HG02870 (cell line): ENCODE measurements around the gene ZNF768.
"Not testable (repeated sequence)": the region's sequence is repeated elsewhere in the genome, so short reads cannot be mapped to it uniquely, and the experiment has no call there.

Source experiments
- ATAC-seq: cut with Tn5 transposase; IDR thresholded peaks from one replicate; pipeline ENCODE4 v1.9.1; 2021; ENCODE audit warnings: mild to moderate bottlenecking, moderate library complexity; ENCODE audit not compliant: unreplicated experiment

ZNF768 gene

GRCh38 chr16:30511509-30511908 is 14.9 kb downstream of the ZNF768 start:
- no peak for ATAC-seq

DNA sequence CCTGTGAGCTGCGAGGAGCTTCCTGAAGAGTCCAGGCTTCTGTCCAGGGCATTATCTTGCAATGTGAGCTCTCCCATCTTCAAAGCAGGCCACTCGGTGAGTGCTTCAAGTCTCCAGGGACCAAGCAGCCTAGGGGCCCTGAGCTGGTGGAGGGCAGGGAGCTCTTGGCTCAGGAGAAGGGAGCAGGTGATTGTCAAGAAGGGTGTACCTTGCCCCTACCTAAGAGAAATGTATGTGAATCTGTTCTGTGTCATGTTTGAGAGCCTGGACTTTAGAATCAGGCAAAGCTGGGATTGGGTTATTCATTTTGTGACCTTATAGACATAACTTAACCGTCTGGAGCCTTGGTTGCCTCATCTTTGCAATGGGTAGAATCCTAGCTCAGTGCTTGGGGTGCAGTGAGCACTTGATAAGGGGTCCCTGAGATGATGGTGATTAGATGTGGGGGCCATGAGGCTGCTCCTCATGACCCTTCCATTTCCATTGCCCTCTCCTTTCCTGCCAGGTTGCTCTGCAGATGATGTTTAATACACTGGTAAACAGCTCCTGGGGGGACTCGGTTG is 15.9 kb downstream of the ZNF768 start:
- no peak for ATAC-seq

DNA sequence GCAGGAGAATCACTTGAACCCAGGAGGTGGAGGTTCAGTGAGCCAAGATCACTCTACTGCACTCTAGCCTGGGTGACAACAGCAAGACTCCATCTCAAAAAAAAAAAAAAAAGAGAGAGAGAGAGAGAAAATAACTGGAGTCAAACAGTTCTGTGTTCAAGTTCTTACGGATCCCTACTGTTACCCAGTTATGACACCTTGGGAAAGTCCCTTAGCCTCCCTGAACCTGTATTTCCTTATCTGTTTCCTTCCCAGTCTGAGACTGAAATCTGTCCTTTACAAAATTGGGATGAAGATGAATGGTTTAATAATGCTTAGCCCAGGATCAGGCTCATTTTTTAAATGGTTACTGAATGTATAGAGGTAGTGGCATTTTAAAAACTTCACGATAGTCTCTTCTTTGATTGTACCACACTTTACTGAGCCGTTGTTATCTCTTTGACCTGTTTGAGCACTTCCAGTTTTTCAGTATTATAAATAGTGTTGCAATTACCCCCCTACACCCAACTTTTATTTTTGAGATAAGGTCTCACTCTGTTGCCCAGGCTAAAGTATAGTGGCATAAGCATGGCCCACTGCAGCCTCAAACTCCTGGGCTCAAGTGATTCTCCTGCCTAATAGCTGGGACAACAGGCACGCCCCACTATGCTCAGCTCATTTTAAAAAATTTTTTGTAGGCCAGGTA is 17.1 kb downstream of the ZNF768 start:
- ATAC-seq: no peak

- ATAC-seq: no peak
Measured at GRCh38 chr16:30503403-30504296, 22.7 kb downstream of the ZNF768 start.

DNA sequence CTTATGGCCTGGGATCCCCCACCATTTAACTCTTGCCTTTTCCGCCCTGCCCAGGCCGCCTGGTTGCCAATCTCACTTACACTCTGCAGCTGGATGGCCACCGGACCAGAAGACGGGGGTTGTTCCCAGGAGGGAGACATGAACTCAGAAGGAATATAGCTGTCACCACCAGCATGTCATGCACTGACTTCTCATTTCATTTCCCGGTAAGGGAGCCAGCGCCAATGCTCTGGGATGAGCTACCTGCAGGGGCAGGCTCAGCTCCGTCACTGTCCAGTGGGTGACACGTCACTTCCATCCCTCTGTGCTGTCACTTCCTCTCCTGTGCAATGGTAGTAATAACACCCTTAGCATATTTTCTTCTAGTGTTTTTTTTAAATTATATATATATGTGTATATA is 27.1 kb downstream of the ZNF768 start:
- ATAC-seq: no peak

DNA sequence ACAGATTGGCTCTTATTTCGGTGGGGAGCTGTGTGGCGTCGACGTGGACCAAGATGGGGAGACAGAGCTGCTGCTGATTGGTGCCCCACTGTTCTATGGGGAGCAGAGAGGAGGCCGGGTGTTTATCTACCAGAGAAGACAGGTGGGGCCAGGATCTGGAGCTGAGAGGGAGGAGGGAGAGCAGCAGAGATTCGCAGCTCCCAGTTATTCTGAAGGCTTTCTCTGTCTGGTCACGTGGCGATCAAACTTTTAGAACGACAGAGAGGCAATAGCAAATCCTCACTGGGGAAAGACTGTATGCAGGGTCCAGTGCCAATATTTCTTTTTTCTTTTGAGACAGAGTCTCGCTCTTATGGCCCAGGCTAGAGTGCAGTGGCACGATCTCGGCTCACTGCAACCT is 31.7 kb downstream of the ZNF768 start:
- no peak for ATAC-seq

DNA sequence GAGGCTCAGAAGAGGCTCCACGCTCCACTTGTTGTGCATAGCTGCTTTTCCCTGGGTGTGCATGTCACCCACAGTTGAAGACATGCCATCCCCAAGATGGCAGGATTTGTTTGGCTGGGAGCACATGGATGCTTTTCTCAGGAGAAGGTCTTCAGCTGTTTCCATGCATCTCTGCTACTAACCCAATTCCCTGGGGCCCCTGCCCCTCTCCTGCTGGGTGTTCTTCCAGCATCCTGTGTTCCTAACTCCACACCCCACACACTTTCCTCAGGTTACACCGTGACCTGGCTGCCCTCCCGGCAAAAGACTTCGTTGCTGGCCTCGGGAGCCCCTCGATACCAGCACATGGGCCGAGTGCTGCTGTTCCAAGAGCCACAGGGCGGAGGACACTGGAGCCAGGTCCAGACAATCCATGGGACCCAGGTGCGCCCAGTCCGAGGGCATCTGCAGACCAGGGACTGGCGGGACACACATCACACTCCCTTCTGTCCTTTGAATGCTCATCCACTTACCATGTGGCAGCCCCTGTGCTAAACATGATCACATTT is 32.4 kb downstream of the ZNF768 start:
- ATAC-seq: no peak

DNA sequence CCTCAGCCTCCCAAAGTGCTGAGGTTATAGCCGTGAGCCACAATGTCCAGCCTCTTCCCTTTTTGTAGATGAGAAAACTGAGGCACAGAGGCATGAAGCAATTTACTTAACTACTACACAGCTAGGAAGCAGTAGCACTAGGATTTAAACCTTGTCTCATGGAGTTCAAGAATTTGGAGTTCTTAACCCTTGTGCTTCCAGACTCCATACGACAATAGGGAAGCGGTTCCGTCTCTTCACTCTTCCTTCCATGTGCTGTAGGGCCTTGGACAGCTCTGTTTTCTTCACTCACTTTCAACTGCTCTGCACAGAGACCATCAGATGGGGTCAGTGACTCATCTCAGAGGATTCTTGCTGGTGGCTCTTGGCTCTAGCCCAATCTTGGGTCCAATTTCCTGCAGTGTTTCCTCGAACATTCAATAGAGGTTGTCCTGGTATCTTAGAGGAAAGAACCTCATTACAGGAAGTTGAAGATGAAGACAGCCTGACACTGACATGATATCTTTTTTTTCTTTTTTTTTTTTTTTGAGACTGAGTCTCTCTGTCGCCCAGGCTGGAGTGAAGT is 34.5 kb downstream of the ZNF768 start:
- no peak for ATAC-seq

DNA sequence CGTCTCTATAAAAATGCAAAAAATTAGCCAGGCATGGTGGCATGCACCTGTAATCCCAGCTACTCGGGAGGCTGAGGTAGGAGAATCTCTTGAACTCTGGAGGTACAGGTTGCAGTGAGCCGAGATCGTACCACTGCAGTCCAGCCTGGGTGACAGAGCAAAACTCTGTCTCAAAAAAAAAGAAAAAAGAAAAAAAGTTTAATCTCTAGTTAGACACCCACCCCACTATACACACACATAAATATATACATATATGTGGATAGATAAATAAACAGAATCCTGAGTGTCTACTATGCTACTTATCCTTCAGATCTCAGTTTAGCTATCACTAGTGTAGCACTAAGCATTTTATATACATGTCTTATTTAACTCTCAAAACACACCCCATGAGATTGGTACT is 35.1 kb downstream of the ZNF768 start:
- no peak for ATAC-seq

GRCh38 chr16:30490210-30490609 is 36.2 kb downstream of the ZNF768 start:
- no peak for ATAC-seq

DNA sequence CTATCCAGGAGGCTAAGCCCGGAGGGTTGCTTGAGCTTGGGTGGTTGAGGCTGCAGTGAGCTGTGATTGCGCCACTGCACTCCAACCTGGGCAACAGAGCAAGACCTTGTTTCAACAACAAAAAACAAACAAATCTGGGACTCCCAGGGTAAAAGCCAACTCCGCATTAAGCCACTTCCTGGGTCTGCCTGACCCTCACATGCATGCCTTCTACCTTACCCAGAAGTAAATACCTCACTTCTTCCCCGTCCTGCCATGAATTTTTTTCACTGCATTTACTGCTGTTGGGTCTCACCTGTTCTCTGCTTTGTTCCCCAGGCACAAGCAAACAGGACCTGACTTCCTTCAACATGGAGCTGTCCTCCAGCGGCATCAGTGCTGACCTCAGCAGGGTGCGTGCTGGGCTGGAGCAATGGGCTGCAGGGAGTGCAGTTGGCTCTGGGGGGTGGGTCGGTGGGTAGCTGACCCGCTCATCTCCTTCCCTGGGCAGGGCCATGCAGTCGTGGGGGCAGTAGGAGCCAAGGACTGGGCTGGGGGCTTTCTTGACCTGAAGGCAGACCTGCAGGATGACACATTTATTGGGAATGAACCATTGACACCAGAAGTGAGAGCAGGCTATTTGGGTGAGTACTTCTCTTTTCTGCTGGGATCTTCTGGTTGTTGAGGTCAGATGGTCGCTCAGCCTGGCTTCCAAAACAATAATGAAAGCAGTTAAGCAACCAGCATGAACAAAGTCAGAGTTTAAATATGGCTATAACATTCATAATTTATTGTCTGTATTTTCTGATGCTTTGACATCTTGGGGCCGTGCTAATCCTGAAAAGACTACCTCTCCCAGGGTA is 37.4 kb downstream of the ZNF768 start:
- ATAC-seq: no peak

DNA sequence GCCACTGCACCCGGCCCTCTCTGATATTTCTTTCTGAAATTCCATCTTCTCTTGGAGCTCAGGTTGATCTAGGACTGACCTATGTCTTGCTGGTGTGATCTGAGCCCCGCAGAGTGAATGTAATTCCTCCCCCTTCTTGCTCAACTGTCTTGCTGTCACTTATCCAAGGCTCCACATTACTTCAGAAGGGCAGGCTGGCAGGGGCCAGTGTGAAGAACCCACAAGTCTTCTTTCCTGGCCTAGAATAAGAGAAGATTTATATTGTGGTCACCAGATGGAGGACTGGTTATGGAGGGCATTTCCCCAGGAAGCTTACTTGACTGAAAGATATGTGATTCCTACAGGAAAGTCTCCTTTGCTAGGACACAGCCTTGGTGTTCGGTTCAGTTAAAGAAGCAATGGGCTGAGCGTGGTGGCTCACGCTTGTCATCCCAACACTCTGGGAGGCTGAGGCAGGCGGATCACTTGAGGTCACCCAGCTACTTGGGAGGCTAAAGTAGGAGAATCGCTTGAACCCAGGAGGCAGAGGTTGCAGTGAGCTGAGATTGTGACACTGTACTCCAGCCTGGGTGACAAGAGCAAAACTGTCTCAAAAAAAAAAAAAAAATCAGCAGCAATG is 40.4 kb downstream of the ZNF768 start:
- ATAC-seq: no peak

GRCh38 chr16:30484887-30485286 is 41.5 kb downstream of the ZNF768 start:
- ATAC-seq: no peak

DNA sequence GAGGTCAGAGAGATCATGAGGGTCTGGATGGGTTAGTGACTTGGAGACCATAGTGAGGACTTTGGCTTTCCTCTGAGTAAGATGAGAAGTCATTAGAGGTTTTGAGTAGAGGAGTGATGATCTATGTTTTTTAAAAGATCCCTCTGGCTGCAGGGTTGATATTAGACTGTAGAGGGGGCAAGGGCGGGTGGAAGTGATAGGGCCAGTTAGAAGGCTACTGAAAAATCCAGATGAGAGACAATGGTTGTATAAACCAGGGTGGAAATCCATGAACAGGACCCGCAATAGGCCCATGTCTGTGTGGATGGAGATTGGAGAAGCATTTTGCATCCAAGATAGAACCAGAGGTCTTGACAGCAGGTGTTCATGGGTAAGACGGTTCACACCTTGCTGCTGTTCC is 44.0 kb downstream of the ZNF768 start:
- no peak for ATAC-seq

GRCh38 chr16:30481381-30481780 is 45.0 kb downstream of the ZNF768 start:
- ATAC-seq: no peak

DNA sequence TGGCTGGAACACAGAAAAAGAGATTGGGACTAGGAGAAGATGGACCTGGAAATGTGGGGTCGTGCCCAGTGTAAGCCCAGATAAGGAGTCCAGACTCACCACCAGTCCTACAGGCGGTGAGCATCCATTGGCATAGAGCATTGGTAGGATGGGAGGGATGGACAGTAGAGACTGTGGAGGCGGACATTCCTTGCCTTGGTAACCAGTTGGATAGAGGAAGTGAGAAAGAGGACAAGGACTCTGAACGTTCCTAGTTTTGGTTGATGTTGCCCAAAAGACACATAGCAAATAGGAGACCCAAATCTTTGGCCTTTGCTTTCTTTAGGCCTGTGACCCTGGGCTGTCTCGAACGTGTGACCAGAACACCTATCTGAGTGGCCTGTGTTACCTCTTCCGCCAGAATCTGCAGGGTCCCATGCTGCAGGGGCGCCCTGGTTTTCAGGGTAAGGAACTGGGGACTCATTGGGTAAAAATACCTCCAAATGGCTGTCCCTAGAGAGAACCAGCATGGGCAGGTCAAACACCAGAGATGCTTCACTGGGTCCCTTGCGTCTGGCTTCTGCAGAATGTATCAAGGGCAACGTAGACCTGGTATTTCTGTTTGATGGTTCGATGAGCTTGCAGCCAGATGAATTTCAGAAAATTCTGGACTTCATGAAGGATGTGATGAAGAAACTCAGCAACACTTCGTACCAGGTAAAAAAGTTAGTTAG is 47.4 kb downstream of the ZNF768 start:
- ATAC-seq: no peak

DNA sequence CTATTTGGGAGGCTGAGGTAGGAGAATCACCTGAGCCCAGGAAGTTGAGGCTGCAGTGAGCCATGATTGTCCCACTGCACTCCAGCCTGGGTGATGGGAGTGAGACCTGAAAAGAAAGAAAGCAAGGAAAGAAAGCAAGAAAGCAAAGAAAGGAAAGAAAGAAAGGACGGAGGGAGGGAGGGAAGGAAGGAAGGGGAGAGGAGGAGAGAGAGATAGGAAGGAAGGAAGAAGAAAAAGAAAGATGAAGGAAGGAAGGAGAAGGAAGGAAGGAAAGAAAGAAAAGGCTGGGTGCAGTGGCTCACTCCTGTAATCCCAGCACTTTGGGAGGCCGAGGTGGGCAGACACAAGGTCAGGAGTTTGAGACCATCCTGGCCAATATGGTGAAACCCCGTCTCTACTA is 48.6 kb downstream of the ZNF768 start:
- not testable (repeated sequence) for ATAC-seq

DNA sequence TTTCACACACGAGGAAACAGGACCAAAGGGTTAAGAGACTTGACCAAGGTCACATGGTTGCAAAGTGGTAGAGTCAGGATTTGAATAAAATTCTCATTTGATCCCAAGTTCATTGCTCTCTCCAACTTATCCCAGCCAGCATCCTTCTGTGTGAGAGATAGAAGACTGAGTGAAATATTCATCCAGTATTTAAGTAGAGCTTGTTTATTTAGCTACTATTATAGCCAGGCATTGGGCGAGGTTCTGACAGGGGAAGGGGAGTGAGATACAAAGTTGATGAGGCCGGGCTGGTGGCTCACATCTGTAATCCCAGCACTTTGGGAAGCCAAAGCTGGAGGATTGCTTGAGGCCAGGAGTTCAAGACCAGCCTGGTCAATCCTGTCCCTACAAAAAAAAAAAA is 49.4 kb downstream of the ZNF768 start:
- no peak for ATAC-seq

DNA sequence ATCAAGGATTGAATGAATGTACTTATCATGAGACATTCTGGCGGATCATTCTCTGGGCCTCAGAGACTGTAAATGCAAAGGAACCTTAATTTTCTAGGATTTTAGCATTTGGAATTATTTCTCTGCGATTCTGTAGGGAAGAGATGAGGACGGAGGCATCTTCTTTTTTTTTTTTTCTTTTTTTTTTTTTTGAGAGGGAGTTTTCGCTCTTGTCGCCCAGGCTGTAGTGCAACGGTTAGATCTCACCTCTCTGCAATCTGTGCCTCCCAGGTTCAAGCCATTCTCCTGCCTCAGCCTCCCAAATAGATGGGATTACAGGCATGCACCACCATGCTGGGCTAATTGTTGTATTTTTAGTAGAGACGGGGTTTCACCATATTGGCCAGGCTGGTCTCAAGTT is 51.7 kb downstream of the ZNF768 start:
- no peak for ATAC-seq
